ENCODE measurements around the gene SRRM4.

DNA sequence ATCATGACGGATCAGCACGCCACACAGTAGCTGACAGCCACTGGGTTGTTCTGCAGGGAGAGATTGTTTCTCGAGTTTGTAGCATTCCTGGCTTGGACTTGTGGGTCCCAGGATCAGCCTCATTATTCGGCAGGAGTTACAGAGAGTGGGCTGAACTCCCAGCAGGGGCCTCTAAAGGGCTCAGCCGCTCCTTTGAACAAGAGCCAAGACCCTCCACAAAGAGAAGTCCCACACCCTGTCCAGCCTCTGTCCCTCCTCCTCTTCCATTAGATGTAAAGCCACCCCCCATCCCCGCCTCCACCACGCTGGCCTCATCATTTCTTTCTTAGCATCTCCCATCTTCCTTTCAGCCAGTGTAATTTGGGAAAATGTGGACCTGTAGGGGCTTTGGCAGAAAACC, 100.7 kb downstream of the SRRM4 start:
- TF ChIP-seq, protein P1, sequence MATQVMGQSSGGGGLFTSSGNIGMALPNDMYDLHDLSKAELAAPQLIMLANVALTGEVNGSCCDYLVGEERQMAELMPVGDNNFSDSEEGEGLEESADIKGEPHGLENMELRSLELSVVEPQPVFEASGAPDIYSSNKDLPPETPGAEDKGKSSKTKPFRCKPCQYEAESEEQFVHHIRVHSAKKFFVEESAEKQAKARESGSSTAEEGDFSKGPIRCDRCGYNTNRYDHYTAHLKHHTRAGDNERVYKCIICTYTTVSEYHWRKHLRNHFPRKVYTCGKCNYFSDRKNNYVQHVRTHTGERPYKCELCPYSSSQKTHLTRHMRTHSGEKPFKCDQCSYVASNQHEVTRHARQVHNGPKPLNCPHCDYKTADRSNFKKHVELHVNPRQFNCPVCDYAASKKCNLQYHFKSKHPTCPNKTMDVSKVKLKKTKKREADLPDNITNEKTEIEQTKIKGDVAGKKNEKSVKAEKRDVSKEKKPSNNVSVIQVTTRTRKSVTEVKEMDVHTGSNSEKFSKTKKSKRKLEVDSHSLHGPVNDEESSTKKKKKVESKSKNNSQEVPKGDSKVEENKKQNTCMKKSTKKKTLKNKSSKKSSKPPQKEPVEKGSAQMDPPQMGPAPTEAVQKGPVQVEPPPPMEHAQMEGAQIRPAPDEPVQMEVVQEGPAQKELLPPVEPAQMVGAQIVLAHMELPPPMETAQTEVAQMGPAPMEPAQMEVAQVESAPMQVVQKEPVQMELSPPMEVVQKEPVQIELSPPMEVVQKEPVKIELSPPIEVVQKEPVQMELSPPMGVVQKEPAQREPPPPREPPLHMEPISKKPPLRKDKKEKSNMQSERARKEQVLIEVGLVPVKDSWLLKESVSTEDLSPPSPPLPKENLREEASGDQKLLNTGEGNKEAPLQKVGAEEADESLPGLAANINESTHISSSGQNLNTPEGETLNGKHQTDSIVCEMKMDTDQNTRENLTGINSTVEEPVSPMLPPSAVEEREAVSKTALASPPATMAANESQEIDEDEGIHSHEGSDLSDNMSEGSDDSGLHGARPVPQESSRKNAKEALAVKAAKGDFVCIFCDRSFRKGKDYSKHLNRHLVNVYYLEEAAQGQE (IDR thresholded peaks at IDR 0.05; ENCODE audit: low read depth): no peak
- TF ChIP-seq, protein P2, sequence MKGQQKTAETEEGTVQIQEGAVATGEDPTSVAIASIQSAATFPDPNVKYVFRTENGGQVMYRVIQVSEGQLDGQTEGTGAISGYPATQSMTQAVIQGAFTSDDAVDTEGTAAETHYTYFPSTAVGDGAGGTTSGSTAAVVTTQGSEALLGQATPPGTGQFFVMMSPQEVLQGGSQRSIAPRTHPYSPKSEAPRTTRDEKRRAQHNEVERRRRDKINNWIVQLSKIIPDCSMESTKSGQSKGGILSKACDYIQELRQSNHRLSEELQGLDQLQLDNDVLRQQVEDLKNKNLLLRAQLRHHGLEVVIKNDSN (IDR thresholded peaks at IDR 0.05): no peak
- no peak for TF ChIP-seq TCF12 (IDR thresholded peaks at IDR 0.05; ENCODE audit: low read depth)
- no peak for TF ChIP-seq EGR1 (IDR thresholded peaks at IDR 0.05)
- TF ChIP-seq TEAD4 (IDR thresholded peaks at IDR 0.05): no peak
- no peak for TF ChIP-seq RAD21 (IDR thresholded peaks at IDR 0.05; ENCODE audit: low read depth)
- no peak for TF ChIP-seq EP300 (IDR thresholded peaks at IDR 0.05; ENCODE audit: borderline replicate concordance)
- no peak for TF ChIP-seq CREB1 (IDR thresholded peaks at IDR 0.05; ENCODE audit: low read depth)
- TF ChIP-seq TAF1 (IDR thresholded peaks at IDR 0.05; ENCODE audit: low read depth): no peak
- TF ChIP-seq FOXM1 (IDR thresholded peaks at IDR 0.05; ENCODE audit: borderline replicate concordance, low read depth): no peak
- no peak for TF ChIP-seq CEBPB (IDR thresholded peaks at IDR 0.05)
- no peak for TF ChIP-seq NFIC (IDR thresholded peaks at IDR 0.05)
